Loucy (cell line): ENCODE results near the gene TMEM255A.

Source experiments
- H2AFZ ChIP-seq: fragments of 200-600 bp; sonication (generic); 2 replicates; pipeline ENCODE4 v1.6.0; 2016; ENCODE audit warnings: antibody characterized with exemption, mild to moderate bottlenecking, low read length, moderate library complexity
- H3F3A ChIP-seq: fragments of 200-600 bp; 2 replicates; pipeline ENCODE4 v1.6.0; 2016; ENCODE audit warnings: antibody characterized with exemption, low read depth, mild to moderate bottlenecking
- H3K27me3 ChIP-seq: fragments of 200-600 bp; sonication (generic); 2 replicates; pipeline ENCODE4 v1.6.1; 2014; ENCODE audit warnings: low read length, mild to moderate bottlenecking; ENCODE audit not compliant: insufficient read depth, poor library complexity, severe bottlenecking
- H3K36me3 ChIP-seq: fragments of 200-600 bp; sonication (generic); 2 replicates; pipeline ENCODE4 v1.6.1; 2016; ENCODE audit warnings: low read length; ENCODE audit not compliant: insufficient read depth
- H3K4me1 ChIP-seq: fragments of 200-600 bp; sonication (generic); 2 replicates; pipeline ENCODE4 v1.5.1; 2014; ENCODE audit warnings: low read length, mild to moderate bottlenecking; ENCODE audit not compliant: insufficient read depth, poor library complexity, severe bottlenecking
- H3K4me2 ChIP-seq: fragments of 200-600 bp; sonication (generic); 2 replicates; pipeline ENCODE4 v1.6.0; 2014; ENCODE audit warnings: antibody characterized with exemption, low read length, low read depth, mild to moderate bottlenecking; ENCODE audit not compliant: poor library complexity, severe bottlenecking
- H3K4me3 ChIP-seq: fragments of 200-600 bp; sonication (generic); 2 replicates; pipeline ENCODE4 v1.5.1; 2014; ENCODE audit warnings: low read length, mild to moderate bottlenecking, mixed read lengths; ENCODE audit not compliant: poor library complexity, severe bottlenecking
- H3K79me2 ChIP-seq: fragments of 200-600 bp; sonication (generic); 2 replicates; pipeline ENCODE4 v1.6.1; 2014; ENCODE audit warnings: low read length; ENCODE audit not compliant: insufficient read depth
- H3K9ac ChIP-seq: fragments of 200-600 bp; sonication (generic); 2 replicates; pipeline ENCODE4 v1.6.0; 2014; ENCODE audit warnings: mild to moderate bottlenecking, low read depth, low read length, moderate library complexity; ENCODE audit not compliant: poor library complexity, severe bottlenecking
- H3K9me2 ChIP-seq: fragments of 200-600 bp; sonication (generic); replicated peaks from 2 replicates; pipeline ENCODE4 v1.6.1; 2016; ENCODE audit warnings: low read depth, low read length, mixed read lengths
- H3K9me3 ChIP-seq: fragments of 200-600 bp; sonication (generic); 2 replicates; pipeline ENCODE4 v1.6.1; 2014; ENCODE audit warnings: mild to moderate bottlenecking, antibody characterized with exemption, low read length, low read depth; ENCODE audit not compliant: insufficient read depth
- H4K20me1 ChIP-seq: fragments of 200-600 bp; sonication (generic); 2 replicates; pipeline ENCODE4 v1.6.0; 2014; ENCODE audit warnings: antibody characterized with exemption, low read length, mild to moderate bottlenecking; ENCODE audit not compliant: insufficient read depth, poor library complexity, severe bottlenecking
- CTCF ChIP-seq: fragments of 200-600 bp; sonication (generic); conservative IDR thresholded peaks from 2 replicates; pipeline ENCODE4 v1.5.1; 2014; ENCODE audit warnings: mild to moderate bottlenecking, antibody characterized with exemption, low read length
- EZH2phosphoT487 ChIP-seq: fragments of 200-600 bp; IDR thresholded peaks from 2 replicates; pipeline ENCODE4 v1.6.1; 2018; ENCODE audit warnings: antibody characterized with exemption, mild to moderate bottlenecking, moderate library complexity, borderline replicate concordance

Gene TMEM255A

GRCh38 chrX:120301497-120301896, 9.8 kb downstream of the TMEM255A start:
- Histone ChIP-seq H3K36me3 (no peaks in the 10 kb centered on the region), H3K79me2 (no peaks in the 10 kb centered on the region), H4K20me1 (no peaks in the 10 kb centered on the region), H2AFZ (no peak overlapping the region), H3F3A (0 out of 2 replicates have a peak, but pooled peaks cover 3% of the 10 kb centered on the region), H3K27me3 (no peaks in the 10 kb centered on the region), H3K9me2 (no peaks in the 10 kb centered on the region), H3K4me2 (peak overlapping the region; percentile 81), H3K9me3 (no peaks in the 10 kb centered on the region), H3K4me3 (no peak overlapping the region), H3K9ac (no peak overlapping the region), H3K4me1 (peaks cover 32% of the 10 kb centered on the region)
- TF ChIP-seq EZH2phosphoT487 (no peak), CTCF (no peak)

GRCh38 chrX:120299928-120300327, 11.3 kb downstream of the TMEM255A start:
- TF ChIP-seq CTCF = peak; percentile 45
- no peak for TF ChIP-seq EZH2phosphoT487
- Histone ChIP-seq H3F3A (0 out of 2 replicates have a peak, but pooled peaks cover 3% of the 10 kb centered on the region), H3K79me2 (no peaks in the 10 kb centered on the region), H3K9me3 (no peaks in the 10 kb centered on the region), H3K4me2 (no peak overlapping the region), H3K4me1 (peaks cover 24% of the 10 kb centered on the region), H3K9ac (no peak overlapping the region), H3K27me3 (no peaks in the 10 kb centered on the region), H3K36me3 (no peaks in the 10 kb centered on the region), H4K20me1 (no peaks in the 10 kb centered on the region), H2AFZ (no peak overlapping the region), H3K9me2 (no peaks in the 10 kb centered on the region), H3K4me3 (no peak overlapping the region)

- Histone ChIP-seq H3F3A (0 out of 2 replicates have a peak, but pooled peaks cover 3% of the 10 kb centered on the region), H3K9me3 (no peaks in the 10 kb centered on the region), H3K4me2 (no peak overlapping the region), H3K27me3 (no peaks in the 10 kb centered on the region), H3K79me2 (no peaks in the 10 kb centered on the region), H3K4me3 (no peak overlapping the region), H3K36me3 (no peaks in the 10 kb centered on the region), H3K9me2 (no peaks in the 10 kb centered on the region), H3K9ac (no peak overlapping the region), H3K4me1 (peaks cover 36% of the 10 kb centered on the region), H2AFZ (no peak overlapping the region), H4K20me1 (no peaks in the 10 kb centered on the region)
- TF ChIP-seq CTCF (no peak), EZH2phosphoT487 (no peak)
Measured at GRCh38 chrX:120297923-120298322, 13.3 kb downstream of the TMEM255A start.
